ENCODE results near the gene ITGA8. TPM values are rescaled to one million over a fixed set of nuclear protein-coding genes. Genes with fewer than 3 reads are reported as not detected.

Gene ITGA8
- total RNA-seq, 1 experiment from 2014 or later, result 0.03 TPM

- no peak for DNase-seq
- Histone ChIP-seq H3K4me3 (ENCODE audit: insufficient read depth, low read depth, low read length) (no peak overlapping the region), H3K27me3 (ENCODE audit: control insufficient read depth, insufficient read depth, low read length) (no peaks in the 10 kb centered on the region), H3K36me3 (replicated peaks; ENCODE audit: control insufficient read depth, insufficient read depth, low read length) (no peaks in the 10 kb centered on the region)
These were observed 198.3 kb downstream of the ITGA8 start for GRCh38 chr10:15521328-15521903.

- DNase-seq, result no peak
- H3K4me3 ChIP-seq (ENCODE audit: insufficient read depth, low read depth, low read length), result no peak overlapping the region
- H3K27me3 ChIP-seq (ENCODE audit: control insufficient read depth, insufficient read depth, low read length), result no peaks in the 10 kb centered on the region
- H3K36me3 ChIP-seq (replicated peaks; ENCODE audit: control insufficient read depth, insufficient read depth, low read length), result no peaks in the 10 kb centered on the region
These were observed 201.5 kb downstream of the ITGA8 start for GRCh38 chr10:15518250-15518649.

DNA sequence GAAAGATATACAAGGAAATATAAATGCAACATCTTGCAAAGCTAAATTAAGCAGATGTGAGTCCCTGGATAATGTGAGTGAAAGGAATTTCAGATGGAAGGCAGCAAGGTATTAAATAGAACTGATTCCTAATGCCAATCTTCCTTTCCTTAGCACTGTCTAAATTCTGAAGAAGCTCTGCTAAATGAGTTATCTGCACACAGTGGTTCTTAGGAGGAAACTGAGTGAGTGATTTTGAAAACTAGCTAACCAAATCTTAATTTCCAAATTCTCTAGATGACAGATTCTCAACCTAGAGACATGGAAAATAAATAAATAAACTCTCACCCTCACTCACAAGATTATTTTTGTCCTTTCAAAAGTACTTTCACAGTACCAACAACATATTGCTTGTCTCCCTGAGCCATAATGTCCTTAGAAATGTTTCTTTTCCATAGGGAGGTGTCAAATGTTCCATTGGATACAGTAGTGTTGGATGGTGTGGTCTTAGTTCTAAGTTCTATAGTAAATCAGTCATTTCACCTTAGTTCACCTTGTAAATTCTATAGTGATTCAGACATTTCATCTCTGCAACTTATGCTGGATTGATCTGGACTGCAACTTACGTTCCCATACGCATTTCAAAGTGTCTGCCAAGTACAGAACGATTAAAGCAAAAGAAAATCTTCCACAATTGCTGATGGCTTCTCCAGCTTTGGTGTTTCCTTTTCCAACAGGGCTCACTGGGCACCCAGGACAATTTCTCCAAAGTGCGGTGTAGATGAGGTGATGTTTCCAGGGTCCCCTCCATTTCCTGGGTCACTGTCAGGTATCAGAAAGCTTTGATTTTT lies 203.3 kb downstream of the ITGA8 start:
- H3K4me3 ChIP-seq (ENCODE audit: insufficient read depth, low read depth, low read length), result no peak overlapping the region
- H3K36me3 ChIP-seq (replicated peaks; ENCODE audit: control insufficient read depth, insufficient read depth, low read length), result no peaks in the 10 kb centered on the region
- no peaks in the 10 kb centered on the region for H3K27me3 ChIP-seq (ENCODE audit: control insufficient read depth, insufficient read depth, low read length)
- DNase-seq, result no peak

GRCh38 chr10:15515202-15515601 lies 204.5 kb downstream of the ITGA8 start:
- no peak for DNase-seq
- Histone ChIP-seq H3K27me3 (ENCODE audit: control insufficient read depth, insufficient read depth, low read length) (no peaks in the 10 kb centered on the region), H3K4me3 (ENCODE audit: insufficient read depth, low read depth, low read length) (no peak overlapping the region), H3K36me3 (replicated peaks; ENCODE audit: control insufficient read depth, insufficient read depth, low read length) (no peaks in the 10 kb centered on the region)

DNA sequence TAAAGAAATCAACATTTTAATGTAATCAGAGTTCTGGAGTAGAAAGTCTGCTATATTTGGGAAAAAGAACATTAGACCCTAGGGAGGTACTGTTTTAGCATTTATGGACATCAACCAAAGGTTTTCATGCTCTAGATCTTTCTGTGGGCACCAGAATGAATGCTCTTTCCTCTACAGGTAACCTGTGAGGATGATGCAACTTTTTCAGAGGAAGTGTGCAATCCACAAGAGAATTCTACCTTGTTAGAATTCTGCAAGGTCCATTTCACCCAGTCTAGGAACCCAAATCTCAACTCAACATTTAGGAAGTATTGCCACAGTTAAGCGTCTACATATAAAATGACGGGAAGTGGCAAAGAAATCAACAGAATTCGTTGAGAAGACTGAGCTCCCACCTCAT lies 208.8 kb downstream of the ITGA8 start:
- Histone ChIP-seq H3K27me3 (ENCODE audit: control insufficient read depth, insufficient read depth, low read length) (no peaks in the 10 kb centered on the region), H3K4me3 (ENCODE audit: insufficient read depth, low read depth, low read length) (no peak overlapping the region), H3K36me3 (replicated peaks; ENCODE audit: control insufficient read depth, insufficient read depth, low read length) (no peaks in the 10 kb centered on the region)
- DNase-seq, result no peak

DNA sequence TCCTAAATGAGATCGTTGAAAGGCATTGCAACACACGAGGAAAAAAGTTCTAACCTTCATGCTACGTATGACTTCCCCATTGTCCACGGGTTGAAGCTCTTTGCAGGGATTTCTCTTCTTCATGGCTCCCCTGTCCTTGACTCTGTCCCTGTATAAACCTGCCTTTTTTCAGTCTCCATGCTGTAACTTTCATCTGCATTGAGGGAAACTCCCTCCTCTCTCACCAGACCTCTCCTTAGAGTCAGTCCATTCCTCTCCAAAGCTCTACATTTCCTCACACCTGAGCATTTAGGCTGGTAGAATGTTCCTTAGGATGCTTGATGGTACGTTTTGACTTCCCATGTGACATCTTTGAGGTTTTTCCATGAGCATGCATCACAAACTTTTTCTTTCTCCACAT lies 214.4 kb downstream of the ITGA8 start:
- H3K4me3 ChIP-seq (ENCODE audit: insufficient read depth, low read depth, low read length), result no peak overlapping the region
- no peak for DNase-seq
- no peaks in the 10 kb centered on the region for H3K36me3 ChIP-seq (replicated peaks; ENCODE audit: control insufficient read depth, insufficient read depth, low read length)
- H3K27me3 ChIP-seq (ENCODE audit: control insufficient read depth, insufficient read depth, low read length), result no peaks in the 10 kb centered on the region

GRCh38 chr10:15504101-15504840 lies 215.5 kb downstream of the ITGA8 start:
- Histone ChIP-seq H3K36me3 (replicated peaks; ENCODE audit: control insufficient read depth, insufficient read depth, low read length) (no peaks in the 10 kb centered on the region), H3K27me3 (ENCODE audit: control insufficient read depth, insufficient read depth, low read length) (no peaks in the 10 kb centered on the region), H3K4me3 (ENCODE audit: insufficient read depth, low read depth, low read length) (no peak overlapping the region)
- DNase-seq, result no peak

GRCh38 chr10:15494850-15495506 lies 224.7 kb downstream of the ITGA8 start:
- no peak for DNase-seq
- no peaks in the 10 kb centered on the region for H3K27me3 ChIP-seq (ENCODE audit: control insufficient read depth, insufficient read depth, low read length)
- no peak overlapping the region for H3K4me3 ChIP-seq (ENCODE audit: insufficient read depth, low read depth, low read length)
- H3K36me3 ChIP-seq (replicated peaks; ENCODE audit: control insufficient read depth, insufficient read depth, low read length), result no peaks in the 10 kb centered on the region

DNA sequence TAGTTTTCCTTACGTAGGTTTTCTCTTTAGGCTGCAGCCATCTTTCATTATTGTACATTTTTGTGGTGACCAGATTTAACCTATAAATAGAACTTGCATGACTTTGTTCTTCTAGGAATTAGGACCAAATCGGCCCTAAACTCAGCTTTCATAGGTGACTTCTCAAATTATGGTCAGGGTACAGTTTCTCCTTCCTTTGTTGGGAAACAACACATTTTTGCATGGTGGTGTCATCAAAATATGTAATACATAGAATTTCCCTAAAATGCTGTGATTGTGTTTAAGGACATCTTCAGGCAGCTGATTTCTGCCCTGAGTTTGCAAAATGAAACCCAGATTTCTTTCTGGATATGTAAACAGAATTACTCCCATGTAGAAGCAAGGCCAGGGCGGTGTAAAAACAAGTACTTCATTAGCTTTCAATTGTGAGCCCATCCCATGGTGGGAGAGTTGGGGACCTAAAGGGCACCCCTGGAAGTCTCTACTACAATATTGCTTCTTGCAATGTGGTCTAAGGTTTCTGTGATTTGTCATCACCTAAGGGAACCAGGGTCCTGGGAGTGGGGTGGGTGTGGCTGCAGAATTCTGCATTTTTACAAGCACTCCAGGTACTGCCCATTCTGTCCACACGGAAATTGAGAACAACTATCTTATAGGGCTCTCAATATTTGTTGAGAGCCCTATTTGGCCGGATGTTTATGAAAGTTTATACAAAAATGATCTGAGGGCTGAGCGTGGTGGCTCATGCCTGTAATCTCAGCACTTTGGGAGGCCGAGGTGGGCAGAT lies 227.7 kb downstream of the ITGA8 start:
- no peak overlapping the region for H3K4me3 ChIP-seq (ENCODE audit: insufficient read depth, low read depth, low read length)
- no peaks in the 10 kb centered on the region for H3K27me3 ChIP-seq (ENCODE audit: control insufficient read depth, insufficient read depth, low read length)
- no peaks in the 10 kb centered on the region for H3K36me3 ChIP-seq (replicated peaks; ENCODE audit: control insufficient read depth, insufficient read depth, low read length)
- no peak for DNase-seq

DNA sequence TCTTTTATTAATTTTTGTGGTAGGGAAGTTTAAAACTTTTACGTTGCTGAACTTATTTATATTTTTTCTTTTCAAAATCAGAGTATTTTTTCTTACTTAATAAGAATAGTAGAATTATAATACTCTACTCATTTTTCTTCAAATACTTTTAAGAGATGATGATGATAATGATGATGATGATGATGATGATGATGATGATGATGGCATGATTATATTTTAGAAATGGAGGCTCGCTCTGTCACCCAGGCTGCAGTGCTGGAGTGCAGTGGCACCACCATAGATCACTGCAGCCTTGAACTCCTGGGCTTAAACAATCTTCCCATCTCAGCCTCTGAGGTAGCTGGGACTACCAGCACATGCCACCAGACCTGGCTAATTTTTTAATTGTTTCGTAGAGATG lies 230.3 kb downstream of the ITGA8 start:
- Histone ChIP-seq H3K27me3 (ENCODE audit: control insufficient read depth, insufficient read depth, low read length) (no peaks in the 10 kb centered on the region), H3K4me3 (ENCODE audit: insufficient read depth, low read depth, low read length) (no peak overlapping the region), H3K36me3 (replicated peaks; ENCODE audit: control insufficient read depth, insufficient read depth, low read length) (no peaks in the 10 kb centered on the region)
- no peak for DNase-seq

DNA sequence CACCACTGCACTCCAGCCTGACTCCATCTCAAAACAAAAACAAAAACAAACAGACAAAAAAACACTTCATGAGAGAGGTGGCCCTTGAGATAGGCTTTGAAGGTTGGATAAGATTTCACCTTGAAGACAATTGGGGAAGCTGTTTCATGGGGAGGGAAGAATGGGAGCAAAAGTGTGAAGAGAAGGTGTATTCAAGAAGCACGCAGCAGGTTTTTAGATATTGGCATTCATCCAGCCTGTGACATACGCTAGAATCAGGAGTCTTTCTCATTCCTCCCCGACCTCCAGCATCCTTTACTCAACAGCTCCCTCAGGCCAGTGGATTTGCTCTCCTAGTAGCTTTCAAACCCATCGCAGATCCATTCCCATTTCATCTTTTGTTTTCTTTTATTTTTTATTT lies 232.3 kb downstream of the ITGA8 start:
- no peaks in the 10 kb centered on the region for H3K27me3 ChIP-seq (ENCODE audit: control insufficient read depth, insufficient read depth, low read length)

DNA sequence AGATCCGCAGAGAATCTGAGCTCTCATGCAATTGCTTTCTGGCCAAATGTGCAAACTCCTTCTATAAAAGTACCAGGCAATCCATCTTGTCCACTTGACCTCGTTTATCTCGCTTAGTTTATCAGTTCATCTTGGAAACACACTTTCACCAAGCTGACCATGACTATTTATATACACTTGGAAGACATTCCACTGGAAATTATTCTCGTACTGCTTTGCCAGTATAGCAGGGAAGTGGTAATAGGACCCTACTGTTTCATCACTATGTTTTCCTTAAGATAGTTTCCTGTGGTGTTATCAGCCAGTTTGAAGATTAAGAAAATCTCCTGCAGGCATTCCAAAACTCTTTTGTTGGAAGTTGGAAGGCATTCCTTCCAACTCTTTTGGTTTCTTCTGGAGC lies 233.3 kb downstream of the ITGA8 start:
- Histone ChIP-seq H3K36me3 (replicated peaks; ENCODE audit: control insufficient read depth, insufficient read depth, low read length) (no peaks in the 10 kb centered on the region), H3K27me3 (ENCODE audit: control insufficient read depth, insufficient read depth, low read length) (no peaks in the 10 kb centered on the region), H3K4me3 (ENCODE audit: insufficient read depth, low read depth, low read length) (no peak overlapping the region)
- DNase-seq, result no peak

More for the DNA sequence above, 232.3 kb downstream of the ITGA8 start:
- DNase-seq, result no peak
- Histone ChIP-seq H3K36me3 (replicated peaks; ENCODE audit: control insufficient read depth, insufficient read depth, low read length) (no peaks in the 10 kb centered on the region), H3K4me3 (ENCODE audit: insufficient read depth, low read depth, low read length) (no peak overlapping the region)

GRCh38 chr10:15485684-15486316 lies 233.9 kb downstream of the ITGA8 start:
- DNase-seq, result no peak
- no peaks in the 10 kb centered on the region; the same call in 1 of the 2 replicates for H3K27me3 ChIP-seq (ENCODE audit: control insufficient read depth, insufficient read depth, low read length)

More at GRCh38 chr10:15485684-15486316, 233.9 kb downstream of the ITGA8 start:
- Histone ChIP-seq H3K4me3 (ENCODE audit: insufficient read depth, low read depth, low read length) (no peak overlapping the region), H3K36me3 (replicated peaks; ENCODE audit: control insufficient read depth, insufficient read depth, low read length) (no peaks in the 10 kb centered on the region)
